SK-N-SH (cell line): ENCODE results near the gene MRPS7. TPM values are rescaled to one million over a fixed set of nuclear protein-coding genes. Genes with fewer than 3 reads are reported as not detected.

Source experiments
- CTCF ChIA-PET: fragments of 300-600, 350-600 bp; formaldehyde crosslinking; extraction: SDS; loops from one replicate; lab custom pipeline; 2021; lab: Yijun Ruan, JAX
- POLR2A ChIA-PET: fragments of 350-600 bp; sonication (Branson Sonifier 250); formaldehyde crosslinking; extraction: SDS; loops from one replicate; lab custom pipeline; 2020; ENCODE audit warnings: antibody characterized with exemption, inconsistent platforms; lab: Yijun Ruan, JAX
- DNase-seq: peaks from one replicate; pipeline ENCODE4 v3.0.0; 2012
- H2AFZ ChIP-seq: fragments of 200-600 bp; sonication (generic); 2 replicates; pipeline ENCODE4 v1.8.1; 2016; ENCODE audit warnings: antibody characterized with exemption, mild to moderate bottlenecking, low read depth
- H3F3A ChIP-seq: fragments of 200-600 bp; sonication (generic); replicated peaks from 2 replicates; pipeline ENCODE3; 2016; ENCODE audit warnings: antibody characterized with exemption, mild to moderate bottlenecking; ENCODE audit not compliant: insufficient read depth
- H3K27ac ChIP-seq, 2 experiments: fragments of 200-500 bp in 1 of 2; fragments of 200-600 bp in 1 of 2; sonication (Bioruptor generic) in 1 of 2; sonication (generic), shearing (Covaris generic) in 1 of 2; 2 replicates each; pipeline versions ENCODE4 v1.5.1 to v1.6.1; 2014 to 2016; ENCODE audit warnings: low read depth in 2 of 2, inconsistent platforms in 1 of 2, low read length in 1 of 2, mild to moderate bottlenecking in 1 of 2, mixed read lengths in 1 of 2
- H3K27me3 ChIP-seq: fragments of 200-600 bp; sonication (generic), shearing (Covaris generic); 2 replicates; pipeline ENCODE4 v1.6.1; 2016; ENCODE audit warnings: mixed run types; ENCODE audit not compliant: insufficient read depth
- H3K36me3 ChIP-seq, 2 experiments: fragments of 200-500 bp in 1 of 2; fragments of 200-600 bp in 1 of 2; sonication (Bioruptor generic) in 1 of 2; sonication (generic) in 1 of 2; replicated peaks in 1 of 2; 2 replicates each; pipeline versions ENCODE3 to v1.5.1; 2014 to 2016; ENCODE audit warnings: low read length in 1 of 2, mild to moderate bottlenecking in 1 of 2; ENCODE audit not compliant: insufficient read depth in 2 of 2, control insufficient read depth in 1 of 2
- H3K4me1 ChIP-seq, 2 experiments: fragments of 200-500 bp in 1 of 2; fragments of 200-600 bp in 1 of 2; sonication (Bioruptor generic) in 1 of 2; sonication (generic), shearing (Covaris generic) in 1 of 2; 2 replicates each; pipeline versions ENCODE4 v1.5.1 to v1.6.1; 2014 to 2016; ENCODE audit warnings: low read depth in 1 of 2, low read length in 1 of 2, mixed run types in 1 of 2; ENCODE audit not compliant: insufficient read depth in 2 of 2, control insufficient read depth in 1 of 2
- H3K4me2 ChIP-seq: fragments of 200-600 bp; sonication (generic), shearing (Covaris generic); 2 replicates; pipeline ENCODE4 v1.6.1; 2017; ENCODE audit warnings: mixed run types
- H3K4me3 ChIP-seq, 2 experiments: fragments of 200-500 bp in 1 of 2; fragments of 200-600 bp in 1 of 2; sonication (Bioruptor generic) in 1 of 2; sonication (generic), shearing (Covaris generic) in 1 of 2; 2 replicates each; pipeline versions ENCODE4 v1.5.1 to v1.8.1; 2014 to 2016; ENCODE audit warnings: low read depth in 2 of 2, inconsistent platforms in 1 of 2, low read length in 1 of 2, mild to moderate bottlenecking in 1 of 2, mixed read lengths in 1 of 2, moderate library complexity in 1 of 2
- H3K79me2 ChIP-seq: fragments of 200-600 bp; sonication (generic); 2 replicates; pipeline ENCODE4 v1.8.1; 2017; ENCODE audit warnings: mild to moderate bottlenecking; ENCODE audit not compliant: insufficient read depth
- H3K9ac ChIP-seq: fragments of 200-600 bp; sonication (generic); 2 replicates; pipeline ENCODE4 v1.6.1; 2017; ENCODE audit warnings: mixed run types
- H3K9me2 ChIP-seq: fragments of 200-600 bp; sonication (generic); 2 replicates; pipeline ENCODE4 v1.6.1; 2017; ENCODE audit warnings: mixed run types
- H3K9me3 ChIP-seq: fragments of 200-600 bp; sonication (generic); 2 replicates; pipeline ENCODE4 v1.6.1; 2017; ENCODE audit warnings: mixed run types, mild to moderate bottlenecking, moderate library complexity
- H4K20me1 ChIP-seq: fragments of 200-600 bp; sonication (generic); 2 replicates; pipeline ENCODE4 v1.6.1; 2017; ENCODE audit warnings: mild to moderate bottlenecking, mixed run types; ENCODE audit not compliant: insufficient read depth
- CTCF ChIP-seq: fragments of 200-600 bp; sonication (generic); IDR thresholded peaks from 2 replicates; pipeline ENCODE4 v1.6.1; 2017; ENCODE audit warnings: antibody characterized with exemption, mild to moderate bottlenecking, moderate library complexity
- EZH2phosphoT487 ChIP-seq: fragments of 200-600 bp; sonication (generic); IDR thresholded peaks from 2 replicates; pipeline ENCODE4 v1.6.1; 2017; ENCODE audit warnings: low read depth, mixed run types, mild to moderate bottlenecking, antibody characterized with exemption, moderate library complexity, borderline replicate concordance
- FOSL2 ChIP-seq: IDR thresholded peaks from 2 replicates; pipeline ENCODE4 v1.4.0; 2012; ENCODE audit warnings: low read depth, mild to moderate bottlenecking, moderate library complexity, borderline replicate concordance
- FOXJ3 ChIP-seq: sonication (generic); formaldehyde crosslinking; IDR thresholded peaks from 2 replicates; pipeline ENCODE4 v1.5.1; 2020; ENCODE audit warnings: mild to moderate bottlenecking, missing genetic modification reagents
- FOXM1 ChIP-seq: IDR thresholded peaks from 2 replicates; pipeline ENCODE4 v1.4.0; 2012; ENCODE audit warnings: low read depth, mild to moderate bottlenecking
- MXI1 ChIP-seq: IDR thresholded peaks from 2 replicates; pipeline ENCODE4 v1.6.1; 2012; ENCODE audit warnings: mild to moderate bottlenecking, low read depth, low read length, improper control_type of control experiment
- RCOR1 ChIP-seq: fragments of 150-350 bp; IDR thresholded peaks from 2 replicates; pipeline ENCODE4 v1.6.1; 2017; ENCODE audit warnings: antibody characterized with exemption, low read length
- RFX5 ChIP-seq: IDR thresholded peaks from 2 replicates; pipeline ENCODE4 v1.6.1; 2012; ENCODE audit warnings: mild to moderate bottlenecking, improper control_type of control experiment, low read length
- RXRA ChIP-seq: IDR thresholded peaks from 2 replicates; pipeline ENCODE4 v1.4.0; 2012; ENCODE audit warnings: low read depth, mild to moderate bottlenecking, borderline replicate concordance
- SIN3A ChIP-seq: IDR thresholded peaks from 2 replicates; pipeline ENCODE4 v1.6.1; 2012; ENCODE audit warnings: low read depth, mild to moderate bottlenecking, low read length, moderate library complexity, borderline replicate concordance
- TAF1 ChIP-seq: IDR thresholded peaks from 2 replicates; pipeline ENCODE4 v1.6.1; 2012; ENCODE audit warnings: low read depth, mild to moderate bottlenecking, low read length, moderate library complexity, borderline replicate concordance
- TCF12 ChIP-seq: IDR thresholded peaks from 2 replicates; pipeline ENCODE4 v1.4.0; 2012
- TEAD4 ChIP-seq: IDR thresholded peaks from 2 replicates; pipeline ENCODE4 v1.4.0; 2012; ENCODE audit warnings: mild to moderate bottlenecking, borderline replicate concordance; ENCODE audit not compliant: insufficient read depth
- USF2 ChIP-seq: fragments of 150-350 bp; IDR thresholded peaks from 2 replicates; pipeline ENCODE4 v1.6.1; 2017; ENCODE audit warnings: antibody characterized with exemption, low read length, low read depth, borderline replicate concordance
- WGBS: methylation state at CpG from one replicate; pipeline ENCODE4 v1.1.6; 2017; ENCODE audit warnings: low lambda C conversion rate; 5-methylcytosine and 5-hydroxymethylcytosine counted together
- polyA plus RNA-seq, 3 experiments: library from polyadenylated mRNA; depleted of rRNA; stranded (reverse); fragments of >200 nt; gene quantifications; 2 replicates each; pipeline ENCODE4 v1.2.3, GENCODE V29; 2012
- TF ChIP-seq, protein P1 (sequence below): IDR thresholded peaks from 2 replicates; pipeline ENCODE4 v1.6.1; 2012; ENCODE audit warnings: mild to moderate bottlenecking, low read depth, low read length, moderate library complexity
- TF ChIP-seq, protein P2 (sequence below): IDR thresholded peaks from 2 replicates; pipeline ENCODE4 v1.4.0; 2012; ENCODE audit warnings: low read depth
- TF ChIP-seq, protein P3 (sequence below): IDR thresholded peaks from 2 replicates; pipeline ENCODE4; 2012

Gene MRPS7
- polyA plus RNA-seq, 1 of the 3 experiments (the other 2 are of a cell fraction) = 82.8 TPM

DNA sequence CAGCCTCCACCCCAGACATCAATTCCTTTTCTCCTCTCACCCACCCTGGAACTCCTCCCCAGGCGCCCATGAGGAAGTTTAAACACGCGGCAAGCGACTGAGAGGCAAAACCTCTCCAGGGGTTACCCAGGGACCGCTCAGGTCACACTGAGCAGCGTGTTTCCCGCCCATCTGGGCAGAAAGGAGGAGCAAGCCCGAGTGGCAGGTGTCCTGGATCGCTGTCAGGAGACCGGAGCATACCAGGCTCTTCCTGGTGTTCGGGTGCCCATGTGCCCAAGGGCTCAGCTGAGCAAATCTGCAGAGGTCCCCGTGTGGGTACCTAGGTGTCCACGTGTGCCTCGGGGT is 27.1 kb downstream of the MRPS7 start:
- Histone ChIP-seq H4K20me1 (no peaks in the 10 kb centered on the region), H3K9ac (peak overlapping the region; percentile 62), H3K27ac (peak overlapping the region in 1 of 2 experiments; percentile 18; a peak in 2 of 4 replicates), H2AFZ (peak overlapping the region; percentile 90), H3K4me1 (peaks cover 4 to 5% of the 10 kb centered on the region in 2 experiments; a peak in 2 of 4 replicates), H3F3A (peaks cover 4% of the 10 kb centered on the region), H3K9me2 (no peaks in the 10 kb centered on the region), H3K9me3 (no peaks in the 10 kb centered on the region), H3K79me2 (no peaks in the 10 kb centered on the region), H3K4me2 (peak overlapping the region; percentile 87), H3K27me3 (no peaks in the 10 kb centered on the region), H3K36me3 (peaks cover 0 to 4% of the 10 kb centered on the region in 2 experiments), H3K4me3 (peak overlapping the region; percentile 68 to 80)
- 4% methylated on average over 14 of the region's 14 CpGs for WGBS
- TF ChIP-seq RCOR1 (no peak), SIN3A (no peak), TEAD4 (no peak), FOSL2 (no peak), USF2 (no peak), RXRA (no peak), TCF12 (no peak), EZH2phosphoT487 (no peak), RFX5 (no peak), FOXJ3 (CRISPR knock-in tag) (no peak), FOXM1 (no peak), TAF1 (no peak), MXI1 (no peak), CTCF (no peak)
- TF ChIP-seq, protein P1, sequence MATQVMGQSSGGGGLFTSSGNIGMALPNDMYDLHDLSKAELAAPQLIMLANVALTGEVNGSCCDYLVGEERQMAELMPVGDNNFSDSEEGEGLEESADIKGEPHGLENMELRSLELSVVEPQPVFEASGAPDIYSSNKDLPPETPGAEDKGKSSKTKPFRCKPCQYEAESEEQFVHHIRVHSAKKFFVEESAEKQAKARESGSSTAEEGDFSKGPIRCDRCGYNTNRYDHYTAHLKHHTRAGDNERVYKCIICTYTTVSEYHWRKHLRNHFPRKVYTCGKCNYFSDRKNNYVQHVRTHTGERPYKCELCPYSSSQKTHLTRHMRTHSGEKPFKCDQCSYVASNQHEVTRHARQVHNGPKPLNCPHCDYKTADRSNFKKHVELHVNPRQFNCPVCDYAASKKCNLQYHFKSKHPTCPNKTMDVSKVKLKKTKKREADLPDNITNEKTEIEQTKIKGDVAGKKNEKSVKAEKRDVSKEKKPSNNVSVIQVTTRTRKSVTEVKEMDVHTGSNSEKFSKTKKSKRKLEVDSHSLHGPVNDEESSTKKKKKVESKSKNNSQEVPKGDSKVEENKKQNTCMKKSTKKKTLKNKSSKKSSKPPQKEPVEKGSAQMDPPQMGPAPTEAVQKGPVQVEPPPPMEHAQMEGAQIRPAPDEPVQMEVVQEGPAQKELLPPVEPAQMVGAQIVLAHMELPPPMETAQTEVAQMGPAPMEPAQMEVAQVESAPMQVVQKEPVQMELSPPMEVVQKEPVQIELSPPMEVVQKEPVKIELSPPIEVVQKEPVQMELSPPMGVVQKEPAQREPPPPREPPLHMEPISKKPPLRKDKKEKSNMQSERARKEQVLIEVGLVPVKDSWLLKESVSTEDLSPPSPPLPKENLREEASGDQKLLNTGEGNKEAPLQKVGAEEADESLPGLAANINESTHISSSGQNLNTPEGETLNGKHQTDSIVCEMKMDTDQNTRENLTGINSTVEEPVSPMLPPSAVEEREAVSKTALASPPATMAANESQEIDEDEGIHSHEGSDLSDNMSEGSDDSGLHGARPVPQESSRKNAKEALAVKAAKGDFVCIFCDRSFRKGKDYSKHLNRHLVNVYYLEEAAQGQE = no peak
- TF ChIP-seq, protein P2, sequence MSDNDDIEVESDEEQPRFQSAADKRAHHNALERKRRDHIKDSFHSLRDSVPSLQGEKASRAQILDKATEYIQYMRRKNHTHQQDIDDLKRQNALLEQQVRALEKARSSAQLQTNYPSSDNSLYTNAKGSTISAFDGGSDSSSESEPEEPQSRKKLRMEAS = no peak
- TF ChIP-seq, protein P3, sequence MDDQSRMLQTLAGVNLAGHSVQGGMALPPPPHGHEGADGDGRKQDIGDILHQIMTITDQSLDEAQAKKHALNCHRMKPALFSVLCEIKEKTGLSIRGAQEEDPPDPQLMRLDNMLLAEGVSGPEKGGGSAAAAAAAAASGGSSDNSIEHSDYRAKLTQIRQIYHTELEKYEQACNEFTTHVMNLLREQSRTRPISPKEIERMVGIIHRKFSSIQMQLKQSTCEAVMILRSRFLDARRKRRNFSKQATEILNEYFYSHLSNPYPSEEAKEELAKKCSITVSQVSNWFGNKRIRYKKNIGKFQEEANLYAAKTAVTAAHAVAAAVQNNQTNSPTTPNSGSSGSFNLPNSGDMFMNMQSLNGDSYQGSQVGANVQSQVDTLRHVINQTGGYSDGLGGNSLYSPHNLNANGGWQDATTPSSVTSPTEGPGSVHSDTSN = no peak
- POLR2A ChIA-PET = interaction anchor here (0.6 to 2.8 kb wide), 10 partner anchors 15 to 301 kb away, joined by 3 to 36 read pairs (median 4); partner anchors contain the start of genes CDR2L, GGA3, GRB2 and MIF4GD
- CTCF ChIA-PET = interaction anchor here (0.6 to 7.3 kb wide), 22 partner anchors 9 to 461 kb away, joined by 3 to 83 read pairs (median 4); partner anchors contain the start of genes GGA3, GRB2, MIF4GD and MRPS7
- DNase-seq = no peak
